GM21825 (cell line): Measurements from ENCODE around the gene OR8D1.

Experiments
- ATAC-seq: cut with Tn5 transposase; IDR thresholded peaks from one replicate; pipeline ENCODE4 v1.9.1; 2021; ENCODE audit warnings: mild to moderate bottlenecking, moderate library complexity; ENCODE audit not compliant: unreplicated experiment

Gene OR8D1

GRCh38 chr11:124313849-124314248, at the start of gene OR8D1:
Gene OR8D1, minus strand, starts transcription at chr11:124313949. Its CDS starts 3,183 bp downstream, at chr11:124310766.
- ATAC-seq: no peak

GRCh38 chr11:124359566-124359965, 45.8 kb upstream of the OR8D1 start:
- ATAC-seq: no peak

GRCh38 chr11:124346311-124346955, 32.7 kb upstream of the OR8D1 start:
- no peak for ATAC-seq

GRCh38 chr11:124344346-124344745, 30.6 kb upstream of the OR8D1 start:
- no peak for ATAC-seq

GRCh38 chr11:124340142-124340447, 26.3 kb upstream of the OR8D1 start:
- ATAC-seq: no peak

- no peak for ATAC-seq
Measured at GRCh38 chr11:124339396-124340141, 25.8 kb upstream of the OR8D1 start.

- ATAC-seq: no peak
Measured at GRCh38 chr11:124331873-124332272, 18.1 kb upstream of the OR8D1 start.

GRCh38 chr11:124329787-124330478, 16.2 kb upstream of the OR8D1 start:
- peak; percentile 99 for ATAC-seq

GRCh38 chr11:124327775-124328174, 14.0 kb upstream of the OR8D1 start:
- no peak for ATAC-seq

GRCh38 chr11:124322356-124322755, 8.6 kb upstream of the OR8D1 start:
- ATAC-seq: no peak

GRCh38 chr11:124320097-124320496, 6.3 kb upstream of the OR8D1 start, which contains the start of gene OR8D2:
Gene OR8D2, minus strand, starts transcription at chr11:124320197. Its CDS starts 0 bp downstream, at chr11:124320197.
- no peak for ATAC-seq

- no peak for ATAC-seq
Measured at GRCh38 chr11:124315052-124315451, 1.3 kb upstream of the OR8D1 start.

- no peak for ATAC-seq
Measured at GRCh38 chr11:124313131-124313530, 618 bp downstream of the OR8D1 start.

GRCh38 chr11:124311670-124312069, 2.1 kb downstream of the OR8D1 start:
- ATAC-seq: no peak

- no peak for ATAC-seq
Measured at GRCh38 chr11:124311269-124311668, 2.5 kb downstream of the OR8D1 start.

GRCh38 chr11:124310721-124311120, 3.0 kb downstream of the OR8D1 start:
- ATAC-seq: no peak

- ATAC-seq: no peak
Measured at GRCh38 chr11:124307093-124307492, 6.7 kb downstream of the OR8D1 start.

- no peak for ATAC-seq
Measured at GRCh38 chr11:124302347-124303125, 11.2 kb downstream of the OR8D1 start.

GRCh38 chr11:124301548-124301947, 12.2 kb downstream of the OR8D1 start:
- no peak for ATAC-seq

- ATAC-seq: no peak
Measured at GRCh38 chr11:124297921-124298320, 15.8 kb downstream of the OR8D1 start.

GRCh38 chr11:124296016-124296415, 17.7 kb downstream of the OR8D1 start:
- no peak for ATAC-seq
